HCT116 (cell line): Measurements from ENCODE around the gene CDK11A. TPM values are rescaled to one million over a fixed set of nuclear protein-coding genes. Genes with fewer than 3 reads are reported as not detected.
A peak's percentile ranks its signal among the peaks of the same experiment; 100 is the strongest.

Source experiments
- ATAC-seq: fragments of 200-7000 bp; cut with Tn5 transposase; 2 replicates; pipeline ENCODE4 v1.9.1; 2020; ENCODE audit warnings: mild to moderate bottlenecking, moderate library complexity
- BruUV-seq: library from RNA; stranded (reverse); fragments of 400-500 nt; replicated peaks from 2 replicates; lab custom pipeline; 2021; lab: Mats Ljungman, UMichigan
- CTCF ChIA-PET: fragments of 300-600 bp; sonication (Branson Sonifier 250); formaldehyde crosslinking; loops from one replicate; lab custom pipeline; 2021; ENCODE audit warnings: antibody characterized with exemption; lab: Charles Lee
- POLR2A ChIA-PET: fragments of 300-600, 350-600 bp; sonication (Branson Sonifier 250); formaldehyde crosslinking; loops from one replicate; lab custom pipeline; 2021; ENCODE audit warnings: antibody characterized with exemption; lab: Charles Lee
- RAD21 ChIA-PET, 2 experiments: fragments of 300-600 bp; sonication (Branson Sonifier 250); formaldehyde crosslinking; loops; one replicate each; lab custom pipeline; 2023; ENCODE audit warnings: low total read pairs in 2 of 2; ENCODE audit not compliant: uncharacterized antibody in 2 of 2, unreplicated experiment in 2 of 2, low non-redundant PET in 1 of 2; lab: Charles Lee
- DNase-seq: peaks from one replicate; pipeline ENCODE4 v3.0.0-alpha.2; 2010; ENCODE audit warnings: low read depth, low spot score
- H2AFZ ChIP-seq: fragments of 200-600 bp; shearing (Covaris generic), sonication (generic); 2 replicates; pipeline ENCODE4 v1.6.1; 2017; ENCODE audit warnings: low read depth, mixed run types, mixed read lengths, antibody characterized with exemption, low read length; ENCODE audit not compliant: poor library complexity, severe bottlenecking
- H3K27ac ChIP-seq: 2 replicates; pipeline ENCODE4 v1.5.1; 2012; ENCODE audit warnings: low read depth, low read length
- H3K27me3 ChIP-seq: fragments of 200-600 bp; sonication (generic); 2 replicates; pipeline ENCODE4 v1.6.1; 2016; ENCODE audit warnings: mixed run types, low read length, mixed read lengths; ENCODE audit not compliant: insufficient read depth
- H3K36me3 ChIP-seq, 2 experiments: fragments of 200-500 bp in 1 of 2; fragments of 200-600 bp in 1 of 2; sonication (Bioruptor generic) in 1 of 2; sonication (generic) in 1 of 2; 2 replicates each; pipeline versions ENCODE4 v1.5.1 to v1.6.1; 2014 to 2016; ENCODE audit warnings: low read length in 2 of 2, inconsistent platforms in 1 of 2, mixed read lengths in 1 of 2, mixed run types in 1 of 2; ENCODE audit not compliant: insufficient read depth in 2 of 2, control insufficient read depth in 1 of 2
- H3K4me1 ChIP-seq, 2 experiments: fragments of 200-600 bp in 1 of 2; sonication (generic) in 1 of 2; 2 replicates each; pipeline versions ENCODE4 v1.5.1 to v1.6.1; 2012 to 2017; ENCODE audit warnings: low read length in 2 of 2, inconsistent platforms in 1 of 2, mild to moderate bottlenecking in 1 of 2, mixed read lengths in 1 of 2, mixed run types in 1 of 2, moderate library complexity in 1 of 2; ENCODE audit not compliant: insufficient read depth in 2 of 2, control insufficient read depth in 1 of 2
- H3K4me2 ChIP-seq: fragments of 200-600 bp; sonication (generic); 2 replicates; pipeline ENCODE4 v1.6.1; 2017; ENCODE audit warnings: mixed run types, low read length, mixed read lengths
- H3K4me3 ChIP-seq, 2 experiments: fragments of 200-600 bp in 1 of 2; sonication (generic) in 1 of 2; replicated peaks in 1 of 2; 2 replicates each; pipeline ENCODE4 v1.5.1; 2011 to 2016; ENCODE audit warnings: low read length in 2 of 2, control low read depth in 1 of 2, low read depth in 1 of 2, mild to moderate bottlenecking in 1 of 2, mixed read lengths in 1 of 2, mixed run types in 1 of 2
- H3K79me2 ChIP-seq: fragments of 200-600 bp; sonication (generic); 2 replicates; pipeline ENCODE4 v1.6.1; 2017; ENCODE audit warnings: mild to moderate bottlenecking, mixed run types, low read length, moderate library complexity, mixed read lengths; ENCODE audit not compliant: insufficient read depth
- H3K9ac ChIP-seq: fragments of 200-600 bp; sonication (generic); 2 replicates; pipeline ENCODE4 v1.6.1; 2016; ENCODE audit warnings: low read length, mixed read lengths
- H3K9me2 ChIP-seq: fragments of 200-600 bp; sonication (generic), shearing (Covaris generic); 2 replicates; pipeline ENCODE4 v1.6.1; 2017; ENCODE audit warnings: mixed run types, mild to moderate bottlenecking, moderate library complexity; ENCODE audit not compliant: insufficient read depth
- H3K9me3 ChIP-seq, 2 experiments: fragments of 200-500 bp in 1 of 2; fragments of 200-600 bp in 1 of 2; sonication (Bioruptor generic) in 1 of 2; sonication (generic) in 1 of 2; 2 replicates each; pipeline ENCODE4 v1.6.1; 2014 to 2017; ENCODE audit warnings: low read length in 2 of 2, mixed read lengths in 2 of 2, inconsistent platforms in 1 of 2, low read depth in 1 of 2, mild to moderate bottlenecking in 1 of 2, mixed run types in 1 of 2, moderate library complexity in 1 of 2; ENCODE audit not compliant: control insufficient read depth in 1 of 2, insufficient read depth in 1 of 2
- H4K20me1 ChIP-seq: fragments of 200-600 bp; sonication (generic), shearing (Covaris generic); 2 replicates; pipeline ENCODE4 v1.6.1; 2017; ENCODE audit warnings: mixed run types, mild to moderate bottlenecking, moderate library complexity; ENCODE audit not compliant: insufficient read depth
- CBX3 ChIP-seq: IDR thresholded peaks from 2 replicates; pipeline ENCODE4 v1.6.1; 2012; ENCODE audit warnings: low read depth
- CEBPB ChIP-seq: IDR thresholded peaks from 2 replicates; pipeline ENCODE4 v1.6.1; 2012; ENCODE audit warnings: low read depth
- EGR1 ChIP-seq: IDR thresholded peaks from 2 replicates; pipeline ENCODE4 v1.6.1; 2012; ENCODE audit warnings: low read depth
- ELF1 ChIP-seq: IDR thresholded peaks from 2 replicates; pipeline ENCODE4 v1.6.1; 2012; ENCODE audit warnings: low read depth, borderline replicate concordance
- EZH2 ChIP-seq: fragments of 200-600 bp; sonication (generic); IDR thresholded peaks from 2 replicates; pipeline ENCODE4 v1.6.1; 2017; ENCODE audit warnings: antibody characterized with exemption, mixed run types
- EZH2phosphoT487 ChIP-seq: fragments of 200-600 bp; IDR thresholded peaks from 2 replicates; pipeline ENCODE4 v1.6.1; 2018; ENCODE audit warnings: antibody characterized with exemption, borderline replicate concordance
- JUND ChIP-seq: IDR thresholded peaks from 2 replicates; pipeline ENCODE4 v1.6.1; 2012
- RAD21 ChIP-seq: IDR thresholded peaks from 2 replicates; pipeline ENCODE4 v1.6.1; 2012; ENCODE audit warnings: low read depth, mild to moderate bottlenecking
- SIN3A ChIP-seq: IDR thresholded peaks from 2 replicates; pipeline ENCODE4 v1.6.1; 2012; ENCODE audit warnings: low read depth
- SP1 ChIP-seq: IDR thresholded peaks from 2 replicates; pipeline ENCODE4 v1.6.1; 2012; ENCODE audit warnings: low read depth
- TCF7L2 ChIP-seq: IDR thresholded peaks from 2 replicates; pipeline ENCODE4 v1.7.0; 2011; ENCODE audit warnings: borderline replicate concordance, inconsistent platforms; ENCODE audit not compliant: insufficient read depth, insufficient read length; ENCODE audit errors: extremely low read depth
- ZFX ChIP-seq: fragments of 450-650 bp; IDR thresholded peaks from 2 replicates; pipeline ENCODE4 v1.6.1; 2017
- ZNF274 ChIP-seq: fragments of 200-500 bp; sonication (Bioruptor generic); IDR thresholded peaks from 2 replicates; pipeline ENCODE4 v1.6.1; 2014; ENCODE audit warnings: mild to moderate bottlenecking, low read depth, low read length, inconsistent platforms
- intact Hi-C: fragments of 100-400 bp; cut with micrococcal nuclease; formaldehyde crosslinking; loops from 2 replicates; pipeline ENCODE4 v1.10.0; 2022
- total RNA-seq: library from RNA; stranded (reverse); gene quantifications from one replicate; pipeline ENCODE4 v1.2.1, GENCODE V29; 2021; ENCODE audit not compliant: unreplicated experiment
- TF ChIP-seq, protein P1 (sequence below): IDR thresholded peaks from 2 replicates; pipeline ENCODE4 v1.6.1; 2012
- TF ChIP-seq, protein P2 (sequence below): IDR thresholded peaks from 2 replicates; pipeline ENCODE4 v1.6.1; 2012; ENCODE audit warnings: low read depth
- TF ChIP-seq, protein P3 (sequence below): IDR thresholded peaks from 2 replicates; pipeline ENCODE4 v1.6.1; 2011; ENCODE audit warnings: mild to moderate bottlenecking, low read length, moderate library complexity; ENCODE audit not compliant: insufficient replicate concordance; ENCODE audit errors: extremely low read depth
- TF ChIP-seq, protein P4 (sequence below): IDR thresholded peaks from 2 replicates; pipeline ENCODE4 v1.6.1; 2012

Gene CDK11A
- total RNA-seq, 1 experiment from 2014 or later: 61.0 TPM

DNA sequence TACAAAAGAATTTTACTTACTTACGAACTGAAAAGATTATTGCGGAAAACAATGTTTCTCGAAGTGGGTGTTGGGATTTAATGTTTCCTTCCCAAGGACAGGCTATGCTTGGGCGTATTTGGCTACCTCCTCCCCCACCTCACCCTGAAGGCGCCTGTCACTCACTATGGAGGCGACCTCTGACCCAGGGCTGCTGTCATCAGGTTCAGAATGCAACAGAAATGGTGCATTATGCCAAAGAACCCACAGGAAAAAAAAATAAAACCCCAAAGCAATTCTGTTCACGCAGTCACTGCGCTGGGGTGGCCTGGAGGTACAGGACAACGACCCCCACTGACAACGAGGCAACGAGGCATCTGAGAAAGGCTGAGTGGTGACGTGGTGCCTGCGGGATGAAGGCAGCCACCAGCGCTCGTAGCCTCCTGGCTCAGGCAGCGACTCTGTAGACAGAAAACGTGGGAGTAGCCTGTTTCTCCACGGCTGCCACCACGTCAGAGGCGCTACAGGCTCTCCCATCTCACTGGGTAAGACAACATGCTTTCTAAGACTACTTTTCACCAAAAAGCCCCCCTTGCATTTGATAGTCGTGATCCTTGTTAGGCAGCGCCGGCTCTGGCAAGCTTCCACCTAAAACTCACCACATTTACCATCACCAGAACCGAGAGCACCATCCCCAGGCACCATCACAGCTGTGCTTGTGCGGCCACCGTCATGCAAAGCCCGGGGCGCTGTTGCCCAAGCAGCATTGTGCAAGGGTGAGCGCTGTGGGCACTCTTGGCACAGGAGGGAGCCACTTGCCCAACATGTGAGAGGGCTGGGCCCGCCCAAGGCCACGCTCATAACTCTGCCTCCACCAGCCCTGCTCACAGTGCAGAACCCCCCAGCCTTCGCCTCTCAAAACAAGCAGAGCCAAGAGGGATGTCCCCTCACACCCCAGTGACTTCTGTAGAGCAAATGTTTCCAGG, 39.8 kb upstream of the CDK11A start:
- Histone ChIP-seq H3K27me3 (no peaks in the 10 kb centered on the region), H2AFZ (no peak overlapping the region), H3K4me1 (peaks cover 8 to 14% of the 10 kb centered on the region in 2 experiments), H3K9me3 (no peaks in the 10 kb centered on the region), H3K9me2 (no peaks in the 10 kb centered on the region), H3K9ac (no peak overlapping the region), H3K36me3 (peaks cover 9 to 38% of the 10 kb centered on the region in 2 experiments; a peak in 3 of 4 replicates), H3K79me2 (peaks cover 90% of the 10 kb centered on the region), H3K4me3 (no peak overlapping the region), H4K20me1 (no peaks in the 10 kb centered on the region), H3K27ac (no peak overlapping the region), H3K4me2 (no peak overlapping the region)
- ChIA-PET POLR2A (no interaction called here), CTCF (no interaction called here), RAD21 (no interaction called here)
- ATAC-seq (peak; percentile 30; the same call in 1 of the 2 replicates), DNase-seq (no peak)
- TF ChIP-seq, protein P1, sequence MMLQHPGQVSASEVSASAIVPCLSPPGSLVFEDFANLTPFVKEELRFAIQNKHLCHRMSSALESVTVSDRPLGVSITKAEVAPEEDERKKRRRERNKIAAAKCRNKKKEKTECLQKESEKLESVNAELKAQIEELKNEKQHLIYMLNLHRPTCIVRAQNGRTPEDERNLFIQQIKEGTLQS: no peak
- TF ChIP-seq CEBPB (no peak), SP1 (no peak), SIN3A (no peak), EZH2phosphoT487 (no peak), ELF1 (no peak), CBX3 (no peak), ZNF274 (no peak), EZH2 (no peak), RAD21 (no peak), TCF7L2 (no peak), ZFX (no peak), JUND (no peak), EGR1 (no peak)
- TF ChIP-seq, protein P2, sequence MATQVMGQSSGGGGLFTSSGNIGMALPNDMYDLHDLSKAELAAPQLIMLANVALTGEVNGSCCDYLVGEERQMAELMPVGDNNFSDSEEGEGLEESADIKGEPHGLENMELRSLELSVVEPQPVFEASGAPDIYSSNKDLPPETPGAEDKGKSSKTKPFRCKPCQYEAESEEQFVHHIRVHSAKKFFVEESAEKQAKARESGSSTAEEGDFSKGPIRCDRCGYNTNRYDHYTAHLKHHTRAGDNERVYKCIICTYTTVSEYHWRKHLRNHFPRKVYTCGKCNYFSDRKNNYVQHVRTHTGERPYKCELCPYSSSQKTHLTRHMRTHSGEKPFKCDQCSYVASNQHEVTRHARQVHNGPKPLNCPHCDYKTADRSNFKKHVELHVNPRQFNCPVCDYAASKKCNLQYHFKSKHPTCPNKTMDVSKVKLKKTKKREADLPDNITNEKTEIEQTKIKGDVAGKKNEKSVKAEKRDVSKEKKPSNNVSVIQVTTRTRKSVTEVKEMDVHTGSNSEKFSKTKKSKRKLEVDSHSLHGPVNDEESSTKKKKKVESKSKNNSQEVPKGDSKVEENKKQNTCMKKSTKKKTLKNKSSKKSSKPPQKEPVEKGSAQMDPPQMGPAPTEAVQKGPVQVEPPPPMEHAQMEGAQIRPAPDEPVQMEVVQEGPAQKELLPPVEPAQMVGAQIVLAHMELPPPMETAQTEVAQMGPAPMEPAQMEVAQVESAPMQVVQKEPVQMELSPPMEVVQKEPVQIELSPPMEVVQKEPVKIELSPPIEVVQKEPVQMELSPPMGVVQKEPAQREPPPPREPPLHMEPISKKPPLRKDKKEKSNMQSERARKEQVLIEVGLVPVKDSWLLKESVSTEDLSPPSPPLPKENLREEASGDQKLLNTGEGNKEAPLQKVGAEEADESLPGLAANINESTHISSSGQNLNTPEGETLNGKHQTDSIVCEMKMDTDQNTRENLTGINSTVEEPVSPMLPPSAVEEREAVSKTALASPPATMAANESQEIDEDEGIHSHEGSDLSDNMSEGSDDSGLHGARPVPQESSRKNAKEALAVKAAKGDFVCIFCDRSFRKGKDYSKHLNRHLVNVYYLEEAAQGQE: no peak
- TF ChIP-seq, protein P3, sequence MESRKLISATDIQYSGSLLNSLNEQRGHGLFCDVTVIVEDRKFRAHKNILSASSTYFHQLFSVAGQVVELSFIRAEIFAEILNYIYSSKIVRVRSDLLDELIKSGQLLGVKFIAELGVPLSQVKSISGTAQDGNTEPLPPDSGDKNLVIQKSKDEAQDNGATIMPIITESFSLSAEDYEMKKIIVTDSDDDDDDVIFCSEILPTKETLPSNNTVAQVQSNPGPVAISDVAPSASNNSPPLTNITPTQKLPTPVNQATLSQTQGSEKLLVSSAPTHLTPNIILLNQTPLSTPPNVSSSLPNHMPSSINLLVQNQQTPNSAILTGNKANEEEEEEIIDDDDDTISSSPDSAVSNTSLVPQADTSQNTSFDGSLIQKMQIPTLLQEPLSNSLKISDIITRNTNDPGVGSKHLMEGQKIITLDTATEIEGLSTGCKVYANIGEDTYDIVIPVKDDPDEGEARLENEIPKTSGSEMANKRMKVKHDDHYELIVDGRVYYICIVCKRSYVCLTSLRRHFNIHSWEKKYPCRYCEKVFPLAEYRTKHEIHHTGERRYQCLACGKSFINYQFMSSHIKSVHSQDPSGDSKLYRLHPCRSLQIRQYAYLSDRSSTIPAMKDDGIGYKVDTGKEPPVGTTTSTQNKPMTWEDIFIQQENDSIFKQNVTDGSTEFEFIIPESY: no peak
- TF ChIP-seq, protein P4, sequence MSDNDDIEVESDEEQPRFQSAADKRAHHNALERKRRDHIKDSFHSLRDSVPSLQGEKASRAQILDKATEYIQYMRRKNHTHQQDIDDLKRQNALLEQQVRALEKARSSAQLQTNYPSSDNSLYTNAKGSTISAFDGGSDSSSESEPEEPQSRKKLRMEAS: no peak
- intact Hi-C loops: no loop called here
- BruUV-seq: no TSS peak
